ENCODE measurements around the gene SRSF3. TPM values are rescaled to one million over a fixed set of nuclear protein-coding genes. Genes with fewer than 3 reads are reported as not detected.
"Not testable (repeated sequence)": the region's sequence is repeated elsewhere in the genome, so short reads cannot be mapped to it uniquely, and the experiment has no call there.

SRSF3 gene
- total RNA-seq, 2 donors from 2014 or later, result 493 to 536 TPM

DNA sequence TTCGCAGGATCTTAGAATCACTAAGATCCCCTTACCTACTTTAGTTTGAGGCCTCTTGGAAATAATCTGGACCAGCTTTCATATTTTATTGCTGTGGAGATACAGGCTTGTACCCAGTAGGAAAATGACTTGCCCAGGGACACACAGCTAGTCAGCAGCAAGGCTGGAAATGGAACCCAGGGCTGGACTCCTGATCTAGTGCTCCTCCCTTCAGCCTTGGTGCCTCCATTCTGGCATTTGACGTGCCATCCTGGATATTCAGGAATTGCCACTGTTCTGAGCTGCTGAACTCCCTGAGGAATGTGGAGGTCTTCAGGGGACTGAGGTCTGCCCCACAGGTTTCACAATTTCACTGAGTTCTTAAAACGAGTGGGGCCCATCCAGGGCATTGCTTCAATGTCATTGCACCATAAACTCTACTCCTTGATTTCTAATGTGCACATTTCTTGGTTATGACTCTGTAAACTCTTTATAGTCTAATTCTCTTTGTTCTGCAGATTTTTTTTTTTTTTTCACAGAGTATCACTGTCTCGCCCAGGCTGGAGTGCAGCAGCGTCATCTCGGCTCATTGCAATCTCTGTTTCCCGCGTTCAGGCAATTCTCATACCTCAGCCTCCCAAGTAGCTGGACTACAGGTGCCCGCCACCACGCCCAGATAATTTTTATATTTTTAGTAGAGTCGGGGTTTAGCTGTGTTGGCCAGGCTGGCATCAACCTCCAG is 57.7 kb downstream of the SRSF3 start:
- Histone ChIP-seq H3K9me3 (ENCODE audit: control insufficient read depth, low read length) (no peaks in the 10 kb centered on the region), H3K9ac (ENCODE audit: extremely low read depth, low read length, poor library complexity, severe bottlenecking) (no peak overlapping the region), H3K36me3 (ENCODE audit: control insufficient read depth, insufficient read depth, low read length) (no peaks in the 10 kb centered on the region), H3K4me1 (ENCODE audit: control insufficient read depth, insufficient read depth, low read length) (no peaks in the 10 kb centered on the region), H3K27me3 (ENCODE audit: control insufficient read depth, insufficient read depth, low read length, poor library complexity, severe bottlenecking) (peaks cover 62% of the 10 kb centered on the region), H3K27ac (ENCODE audit: low read depth, low read length) (no peak overlapping the region), H3K4me3 (ENCODE audit: low read length) (no peak overlapping the region)
- H3K36me3 Mint-ChIP-seq (ENCODE audit: low read depth), result no peaks in the 10 kb centered on the region
- TF ChIP-seq, protein P1, sequence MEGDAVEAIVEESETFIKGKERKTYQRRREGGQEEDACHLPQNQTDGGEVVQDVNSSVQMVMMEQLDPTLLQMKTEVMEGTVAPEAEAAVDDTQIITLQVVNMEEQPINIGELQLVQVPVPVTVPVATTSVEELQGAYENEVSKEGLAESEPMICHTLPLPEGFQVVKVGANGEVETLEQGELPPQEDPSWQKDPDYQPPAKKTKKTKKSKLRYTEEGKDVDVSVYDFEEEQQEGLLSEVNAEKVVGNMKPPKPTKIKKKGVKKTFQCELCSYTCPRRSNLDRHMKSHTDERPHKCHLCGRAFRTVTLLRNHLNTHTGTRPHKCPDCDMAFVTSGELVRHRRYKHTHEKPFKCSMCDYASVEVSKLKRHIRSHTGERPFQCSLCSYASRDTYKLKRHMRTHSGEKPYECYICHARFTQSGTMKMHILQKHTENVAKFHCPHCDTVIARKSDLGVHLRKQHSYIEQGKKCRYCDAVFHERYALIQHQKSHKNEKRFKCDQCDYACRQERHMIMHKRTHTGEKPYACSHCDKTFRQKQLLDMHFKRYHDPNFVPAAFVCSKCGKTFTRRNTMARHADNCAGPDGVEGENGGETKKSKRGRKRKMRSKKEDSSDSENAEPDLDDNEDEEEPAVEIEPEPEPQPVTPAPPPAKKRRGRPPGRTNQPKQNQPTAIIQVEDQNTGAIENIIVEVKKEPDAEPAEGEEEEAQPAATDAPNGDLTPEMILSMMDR (conservative IDR thresholded peaks at IDR 0.05), result no peak
- H3K27me3 Mint-ChIP-seq (ENCODE audit: insufficient read depth), result peaks cover 66% of the 10 kb centered on the region
- DNase-seq, result no peak
- H3K27ac Mint-ChIP-seq, result no peak overlapping the region
- no peak overlapping the region for H3K4me3 Mint-ChIP-seq
- peaks cover 21% of the 10 kb centered on the region for H3K4me1 Mint-ChIP-seq
- 93 to 100% methylated on average over 2 to 11 of the region's 11 CpGs for WGBS, 2 experiments (ENCODE audit: insufficient coverage in 1 of 2, insufficient read length in 1 of 2)
- no peaks in the 10 kb centered on the region for H3K9me3 Mint-ChIP-seq

DNA sequence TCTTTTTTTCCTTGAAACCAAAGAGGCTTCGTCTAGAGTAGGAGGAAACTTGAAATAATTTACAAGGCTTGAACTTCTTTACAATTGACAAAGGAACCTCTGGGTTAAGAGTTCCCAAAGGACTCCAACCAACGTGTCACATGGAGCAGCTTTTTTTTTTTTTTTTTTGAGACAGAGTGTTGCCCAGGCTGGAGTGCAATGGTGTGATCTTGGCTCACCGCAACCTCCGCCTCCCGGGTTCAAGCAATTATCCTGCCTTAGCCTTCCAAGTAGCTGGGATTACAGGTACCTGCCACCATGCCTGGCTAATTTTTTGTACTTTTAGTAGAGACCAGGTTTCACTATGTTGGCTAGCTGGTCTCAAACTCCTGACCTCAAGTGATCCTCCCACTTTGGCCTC is 60.3 kb downstream of the SRSF3 start:
- 90 to 91% methylated on average over 2 to 5 of the region's 5 CpGs for WGBS, 2 experiments (ENCODE audit: insufficient coverage in 1 of 2, insufficient read length in 1 of 2)
- not testable (repeated sequence) for H3K9me3 Mint-ChIP-seq; H3K27ac Mint-ChIP-seq; H3K36me3 ChIP-seq (ENCODE audit: control insufficient read depth, insufficient read depth, low read length); H3K9me3 ChIP-seq (ENCODE audit: control insufficient read depth, low read length); H3K4me1 ChIP-seq (ENCODE audit: control insufficient read depth, insufficient read depth, low read length); H3K27ac ChIP-seq (ENCODE audit: low read depth, low read length); DNase-seq; H3K9ac ChIP-seq (ENCODE audit: extremely low read depth, low read length, poor library complexity, severe bottlenecking); H3K36me3 Mint-ChIP-seq (ENCODE audit: low read depth); H3K4me3 ChIP-seq (ENCODE audit: low read length); H3K4me3 Mint-ChIP-seq
- H3K27me3 ChIP-seq (ENCODE audit: control insufficient read depth, insufficient read depth, low read length, poor library complexity, severe bottlenecking), result peaks cover 70% of the 10 kb centered on the region
- Mint-ChIP-seq H3K27me3 (ENCODE audit: insufficient read depth) (peaks cover 75% of the 10 kb centered on the region), H3K4me1 (peaks cover 19% of the 10 kb centered on the region)

Small RNAs within 50 kb of the gene (microRNA-seq; reads per million reads assigned to microRNA genes)
- not detected for gene MIR3925 (ENCODE audit: borderline microRNAs expressed)

Other genes starting within 250 kb of the SRSF3 start
- gene ETV7, start 206.7 kb upstream of the SRSF3 start, total RNA-seq, result under 1 TPM; 0.42 TPM
- under 1 TPM in 1 of 2 donors, not detected in 1; 0.15 TPM for gene PXT1, start 151.5 kb upstream of the SRSF3 start, total RNA-seq
- gene KCTD20, start 151.4 kb upstream of the SRSF3 start, total RNA-seq, result 10 to 100 TPM; 20.5 to 29.0 TPM
- gene STK38, start 46.9 kb upstream of the SRSF3 start, total RNA-seq, result 10 to 100 TPM; 35.2 to 38.3 TPM
- 1 to 10 TPM; 1.9 to 3.7 TPM for gene CDKN1A, start 84.4 kb downstream of the SRSF3 start, total RNA-seq
- not detected for gene RAB44, start 103.5 kb downstream of the SRSF3 start, total RNA-seq
- under 1 TPM; 0.26 to 0.42 TPM for gene CPNE5, start 245.1 kb downstream of the SRSF3 start, total RNA-seq